Esophagus muscularis mucosa (tissue), 4 donors: ENCODE measurements around the gene DROSHA.

Source experiments
- CTCF ChIP-seq, 3 experiments: fragments of 200-600 bp in 2 of 3; fragments of 450-650 bp in 1 of 3; sonication (generic) in 2 of 3; IDR thresholded peaks; one replicate each; pipeline ENCODE4 v1.5.1; 2017 to 2019; ENCODE audit warnings: antibody characterized with exemption in 3 of 3, mild to moderate bottlenecking in 2 of 3, moderate library complexity in 1 of 3
- EP300 ChIP-seq: sonication (generic); formaldehyde crosslinking; IDR thresholded peaks from one replicate; pipeline ENCODE4 v1.6.1; 2017; ENCODE audit warnings: antibody characterized with exemption
- POLR2A ChIP-seq: fragments of 450-650 bp; IDR thresholded peaks from one replicate; pipeline ENCODE4 v1.6.1; 2017; ENCODE audit warnings: antibody characterized with exemption, moderate library complexity, mild to moderate bottlenecking, low read depth
- POLR2AphosphoS5 ChIP-seq, 2 donors: sonication (generic); formaldehyde crosslinking; IDR thresholded peaks; one replicate each; pipeline ENCODE4 v1.6.1; 2017; ENCODE audit warnings: antibody characterized with exemption in 2 of 2

GRCh38 chr5:31569068-31569467, 37.2 kb upstream of the DROSHA start:
- TF ChIP-seq CTCF (IDR thresholded peaks at IDR 0.05) (no peak), POLR2A (no peak), EP300 (no peak), POLR2AphosphoS5 (IDR thresholded peaks at IDR 0.05) (no peak)
